Transverse colon (tissue), 3 donors: ENCODE measurements around the gene CUTC.

Experiments
- POLR2A ChIP-seq: fragments of 450-650 bp; IDR thresholded peaks from one replicate; pipeline ENCODE4 v1.6.1; 2016; ENCODE audit warnings: antibody characterized with exemption, mild to moderate bottlenecking, moderate library complexity
- TF ChIP-seq, protein P1 (sequence below), 5 experiments: fragments of 200-600 bp in 3 of 5; fragments of 450-650 bp in 2 of 5; sonication (generic) in 3 of 5; IDR thresholded peaks; 1 replicate in 2 of 5; 2 replicates in 3 of 5; pipeline ENCODE4 v1.5.1; 2016 to 2017; ENCODE audit warnings: antibody characterized with exemption in 5 of 5, inconsistent platforms in 3 of 5, mild to moderate bottlenecking in 2 of 5, moderate library complexity in 1 of 5

DNA sequence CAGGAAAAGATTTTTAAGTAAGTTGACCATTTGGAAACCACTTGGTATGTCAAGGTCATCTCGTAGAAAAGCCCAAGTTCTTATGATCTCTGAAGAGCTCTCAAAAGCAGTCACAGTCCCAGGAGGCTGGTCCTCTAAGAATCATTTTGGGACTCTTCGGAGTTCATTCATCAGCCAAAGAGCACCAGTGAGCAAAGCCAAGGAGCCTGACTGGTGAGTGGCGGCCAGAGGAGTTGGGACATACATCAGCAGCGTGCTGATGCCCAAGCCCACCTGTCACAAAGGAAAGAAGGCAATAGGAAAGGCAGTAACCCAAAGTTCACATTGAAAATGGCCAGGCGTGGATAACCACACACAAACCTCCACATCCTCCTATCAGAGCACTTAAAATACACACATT, 17.6 kb upstream of the CUTC start:
- TF ChIP-seq, protein P1, sequence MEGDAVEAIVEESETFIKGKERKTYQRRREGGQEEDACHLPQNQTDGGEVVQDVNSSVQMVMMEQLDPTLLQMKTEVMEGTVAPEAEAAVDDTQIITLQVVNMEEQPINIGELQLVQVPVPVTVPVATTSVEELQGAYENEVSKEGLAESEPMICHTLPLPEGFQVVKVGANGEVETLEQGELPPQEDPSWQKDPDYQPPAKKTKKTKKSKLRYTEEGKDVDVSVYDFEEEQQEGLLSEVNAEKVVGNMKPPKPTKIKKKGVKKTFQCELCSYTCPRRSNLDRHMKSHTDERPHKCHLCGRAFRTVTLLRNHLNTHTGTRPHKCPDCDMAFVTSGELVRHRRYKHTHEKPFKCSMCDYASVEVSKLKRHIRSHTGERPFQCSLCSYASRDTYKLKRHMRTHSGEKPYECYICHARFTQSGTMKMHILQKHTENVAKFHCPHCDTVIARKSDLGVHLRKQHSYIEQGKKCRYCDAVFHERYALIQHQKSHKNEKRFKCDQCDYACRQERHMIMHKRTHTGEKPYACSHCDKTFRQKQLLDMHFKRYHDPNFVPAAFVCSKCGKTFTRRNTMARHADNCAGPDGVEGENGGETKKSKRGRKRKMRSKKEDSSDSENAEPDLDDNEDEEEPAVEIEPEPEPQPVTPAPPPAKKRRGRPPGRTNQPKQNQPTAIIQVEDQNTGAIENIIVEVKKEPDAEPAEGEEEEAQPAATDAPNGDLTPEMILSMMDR (IDR thresholded peaks at IDR 0.05), result no peak
- TF ChIP-seq POLR2A, result no peak
